ENCODE measurements around the gene KIAA0753. TPM values are rescaled to one million over a fixed set of nuclear protein-coding genes. Genes with fewer than 3 reads are reported as not detected.

Gene KIAA0753
- total RNA-seq, 1 donor from 2014 or later: 33.7 TPM

- Mint-ChIP-seq H3K27me3 (peaks cover 12% of the 10 kb centered on the region), H3K27ac (no peak overlapping the region), H3K36me3 (no peaks in the 10 kb centered on the region), H3K9me3 (no peaks in the 10 kb centered on the region), H3K4me1 (ENCODE audit: unreplicated experiment) (peaks cover 13% of the 10 kb centered on the region), H3K4me3 (no peak overlapping the region)
- no peak for DNase-seq (ENCODE audit: extremely low spot score, unreplicated experiment)
- TF ChIP-seq CTCF (conservative IDR thresholded peaks at IDR 0.05): no peak
These were observed 98.6 kb downstream of the KIAA0753 start for GRCh38 chr17:6541886-6542285.

- H3K4me3 Mint-ChIP-seq: no peak overlapping the region
- no peaks in the 10 kb centered on the region for H3K36me3 Mint-ChIP-seq
- peaks cover 5% of the 10 kb centered on the region for H3K4me1 Mint-ChIP-seq (ENCODE audit: unreplicated experiment)
- peaks cover 8% of the 10 kb centered on the region for H3K27me3 Mint-ChIP-seq
- TF ChIP-seq CTCF (conservative IDR thresholded peaks at IDR 0.05): no peak
- H3K27ac Mint-ChIP-seq: no peak overlapping the region
- H3K9me3 Mint-ChIP-seq: no peaks in the 10 kb centered on the region
- DNase-seq (ENCODE audit: extremely low spot score, unreplicated experiment): no peak
These were observed 100.6 kb downstream of the KIAA0753 start for GRCh38 chr17:6539871-6540270.

- Mint-ChIP-seq H3K4me3 (no peak overlapping the region), H3K27me3 (peaks cover 9% of the 10 kb centered on the region), H3K4me1 (ENCODE audit: unreplicated experiment) (no peaks in the 10 kb centered on the region), H3K27ac (no peak overlapping the region), H3K9me3 (no peaks in the 10 kb centered on the region), H3K36me3 (peaks cover 3% of the 10 kb centered on the region)
- no peak for DNase-seq (ENCODE audit: extremely low spot score, unreplicated experiment)
- no peak for TF ChIP-seq CTCF (conservative IDR thresholded peaks at IDR 0.05)
These were observed 103.9 kb downstream of the KIAA0753 start for GRCh38 chr17:6536566-6537065.

- no peak for DNase-seq (ENCODE audit: extremely low spot score, unreplicated experiment)
- H3K27ac Mint-ChIP-seq: no peak overlapping the region
- H3K9me3 Mint-ChIP-seq: no peaks in the 10 kb centered on the region
- TF ChIP-seq CTCF (conservative IDR thresholded peaks at IDR 0.05): no peak
- no peaks in the 10 kb centered on the region for H3K4me1 Mint-ChIP-seq (ENCODE audit: unreplicated experiment)
- H3K27me3 Mint-ChIP-seq: peaks cover 6% of the 10 kb centered on the region
- peaks cover 3% of the 10 kb centered on the region for H3K36me3 Mint-ChIP-seq
- H3K4me3 Mint-ChIP-seq: no peak overlapping the region
These were observed 104.5 kb downstream of the KIAA0753 start for GRCh38 chr17:6536053-6536452.

GRCh38 chr17:6534846-6535514 lies 105.5 kb downstream of the KIAA0753 start:
- no peak overlapping the region for H3K4me3 Mint-ChIP-seq
- H3K27ac Mint-ChIP-seq: no peak overlapping the region
- H3K36me3 Mint-ChIP-seq: peaks cover 3% of the 10 kb centered on the region
- H3K27me3 Mint-ChIP-seq: peaks cover 6% of the 10 kb centered on the region
- no peaks in the 10 kb centered on the region for H3K9me3 Mint-ChIP-seq
- no peaks in the 10 kb centered on the region for H3K4me1 Mint-ChIP-seq (ENCODE audit: unreplicated experiment)
- no peak for DNase-seq (ENCODE audit: extremely low spot score, unreplicated experiment)
- no peak for TF ChIP-seq CTCF (conservative IDR thresholded peaks at IDR 0.05)
